22Rv1 (cell line): ENCODE data around the gene SLC44A5.
"Not testable (repeated sequence)": the region's sequence is repeated elsewhere in the genome, so short reads cannot be mapped to it uniquely, and the experiment has no call there.

Experiments used
- H3K27ac ChIP-seq: fragments of 450-650 bp; 2 replicates; pipeline ENCODE4 v1.5.1; 2017
- ZFX ChIP-seq: fragments of 450-650 bp; IDR thresholded peaks from 2 replicates; pipeline ENCODE4 v1.6.1; 2017; ENCODE audit warnings: antibody characterized with exemption, borderline replicate concordance
- TF ChIP-seq, protein P1 (sequence below): fragments of 450-650 bp; IDR thresholded peaks from 2 replicates; pipeline ENCODE4 v1.5.1; 2017; ENCODE audit warnings: mild to moderate bottlenecking

SLC44A5 gene

DNA sequence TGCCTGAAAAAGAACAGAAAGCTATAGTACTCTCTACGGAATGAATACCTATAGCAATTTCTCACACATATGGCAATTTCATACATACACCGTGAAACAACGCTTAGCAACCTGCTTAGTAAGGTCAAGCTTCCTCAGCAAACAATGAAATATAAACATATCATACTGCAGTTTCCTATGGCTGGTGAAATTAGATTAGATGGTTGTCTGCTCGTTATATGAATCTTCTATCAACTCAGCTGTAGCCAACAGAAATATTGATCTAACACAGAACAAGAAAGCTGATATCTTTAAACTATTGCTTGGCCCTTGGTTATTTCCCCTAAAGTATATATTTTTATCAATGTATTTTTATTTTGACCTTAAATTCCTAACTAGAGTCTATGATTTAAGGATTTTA is 187.8 kb downstream of the SLC44A5 start:
- no peak overlapping the region for H3K27ac ChIP-seq
- TF ChIP-seq ZFX = no peak
- TF ChIP-seq, protein P1, sequence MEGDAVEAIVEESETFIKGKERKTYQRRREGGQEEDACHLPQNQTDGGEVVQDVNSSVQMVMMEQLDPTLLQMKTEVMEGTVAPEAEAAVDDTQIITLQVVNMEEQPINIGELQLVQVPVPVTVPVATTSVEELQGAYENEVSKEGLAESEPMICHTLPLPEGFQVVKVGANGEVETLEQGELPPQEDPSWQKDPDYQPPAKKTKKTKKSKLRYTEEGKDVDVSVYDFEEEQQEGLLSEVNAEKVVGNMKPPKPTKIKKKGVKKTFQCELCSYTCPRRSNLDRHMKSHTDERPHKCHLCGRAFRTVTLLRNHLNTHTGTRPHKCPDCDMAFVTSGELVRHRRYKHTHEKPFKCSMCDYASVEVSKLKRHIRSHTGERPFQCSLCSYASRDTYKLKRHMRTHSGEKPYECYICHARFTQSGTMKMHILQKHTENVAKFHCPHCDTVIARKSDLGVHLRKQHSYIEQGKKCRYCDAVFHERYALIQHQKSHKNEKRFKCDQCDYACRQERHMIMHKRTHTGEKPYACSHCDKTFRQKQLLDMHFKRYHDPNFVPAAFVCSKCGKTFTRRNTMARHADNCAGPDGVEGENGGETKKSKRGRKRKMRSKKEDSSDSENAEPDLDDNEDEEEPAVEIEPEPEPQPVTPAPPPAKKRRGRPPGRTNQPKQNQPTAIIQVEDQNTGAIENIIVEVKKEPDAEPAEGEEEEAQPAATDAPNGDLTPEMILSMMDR = no peak

DNA sequence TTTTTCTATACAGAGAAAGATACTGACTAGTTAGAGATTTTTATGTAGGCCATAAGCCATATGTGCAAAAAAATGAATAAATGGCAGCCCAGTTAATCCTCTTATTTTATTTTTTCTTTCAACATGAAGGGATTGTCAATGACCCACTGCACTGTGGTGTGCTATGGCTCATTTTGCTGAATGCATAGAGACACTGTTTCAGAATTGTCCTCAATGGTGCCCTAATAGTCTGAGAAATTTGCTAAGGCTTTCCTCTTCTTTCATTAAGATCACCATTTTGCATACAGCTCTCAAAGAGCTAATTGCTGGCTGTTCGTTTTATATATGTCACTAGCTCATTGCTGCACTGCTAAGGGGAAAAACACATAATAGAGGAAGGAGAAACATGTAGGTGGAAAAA is 189.5 kb downstream of the SLC44A5 start:
- no peak for TF ChIP-seq ZFX
- TF ChIP-seq, protein P1 = no peak
- H3K27ac ChIP-seq = no peak overlapping the region

DNA sequence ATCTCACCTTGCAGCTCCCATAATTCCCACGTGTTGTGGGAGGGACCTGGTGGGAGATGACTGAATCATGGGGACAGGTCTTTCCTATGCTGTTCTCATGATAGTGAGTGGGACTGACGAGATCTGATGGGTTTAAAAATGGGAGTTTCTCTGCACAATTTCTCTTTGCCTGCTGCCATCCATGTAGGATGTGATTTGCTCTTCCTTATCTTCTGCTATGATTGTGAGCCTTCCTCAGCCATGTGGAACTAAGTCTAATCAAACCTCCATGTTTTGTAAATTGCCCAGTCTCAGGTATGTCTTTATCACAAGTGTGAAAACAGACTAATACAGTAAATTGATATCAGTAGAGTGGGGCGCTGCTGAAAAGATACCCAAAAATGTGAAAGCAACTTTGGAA is 195.7 kb downstream of the SLC44A5 start:
- TF ChIP-seq ZFX = no peak
- TF ChIP-seq, protein P1 = no peak

DNA sequence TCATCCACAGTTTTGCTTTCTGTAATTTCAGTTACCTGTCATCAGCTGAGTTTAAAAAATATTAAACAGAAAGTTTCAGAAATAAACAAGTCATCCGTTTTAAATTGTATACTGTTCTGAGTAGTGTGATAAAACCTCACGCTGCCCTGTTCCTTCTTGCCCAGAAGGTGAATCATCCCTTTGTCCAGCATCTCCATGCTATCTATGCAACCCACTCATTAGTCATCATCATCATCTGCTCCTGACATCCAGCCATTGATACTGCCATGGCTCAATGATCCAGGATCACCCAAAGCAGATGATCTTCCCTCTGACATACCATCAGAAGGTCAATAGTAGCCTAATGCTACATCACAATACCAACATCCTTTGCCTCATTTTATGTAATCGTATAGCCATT is 198.3 kb downstream of the SLC44A5 start:
- no peak for TF ChIP-seq ZFX
- TF ChIP-seq, protein P1 = no peak

More for the DNA sequence above, 195.7 kb downstream of the SLC44A5 start:
- no peak overlapping the region for H3K27ac ChIP-seq

DNA sequence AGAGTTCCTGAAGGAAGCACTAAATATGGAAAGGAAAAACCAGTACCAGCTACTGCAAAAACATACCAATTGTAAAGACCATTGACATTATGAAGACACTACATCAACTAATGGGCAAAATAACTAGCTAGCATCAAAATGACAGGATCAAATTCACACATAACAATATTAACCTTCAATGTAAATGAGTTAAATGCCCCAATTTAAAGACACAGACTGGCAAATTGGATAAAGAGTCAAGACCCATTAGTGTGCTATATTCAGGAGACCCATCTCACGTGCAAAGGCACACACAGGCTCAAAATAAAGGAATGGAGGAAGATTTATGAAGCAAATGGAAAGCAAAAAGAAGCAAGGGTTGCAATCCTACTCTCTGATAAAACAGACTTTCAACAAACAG is 206.2 kb downstream of the SLC44A5 start:
- not testable (repeated sequence) for H3K27ac ChIP-seq

More for the DNA sequence above, 198.3 kb downstream of the SLC44A5 start:
- no peak overlapping the region for H3K27ac ChIP-seq

DNA sequence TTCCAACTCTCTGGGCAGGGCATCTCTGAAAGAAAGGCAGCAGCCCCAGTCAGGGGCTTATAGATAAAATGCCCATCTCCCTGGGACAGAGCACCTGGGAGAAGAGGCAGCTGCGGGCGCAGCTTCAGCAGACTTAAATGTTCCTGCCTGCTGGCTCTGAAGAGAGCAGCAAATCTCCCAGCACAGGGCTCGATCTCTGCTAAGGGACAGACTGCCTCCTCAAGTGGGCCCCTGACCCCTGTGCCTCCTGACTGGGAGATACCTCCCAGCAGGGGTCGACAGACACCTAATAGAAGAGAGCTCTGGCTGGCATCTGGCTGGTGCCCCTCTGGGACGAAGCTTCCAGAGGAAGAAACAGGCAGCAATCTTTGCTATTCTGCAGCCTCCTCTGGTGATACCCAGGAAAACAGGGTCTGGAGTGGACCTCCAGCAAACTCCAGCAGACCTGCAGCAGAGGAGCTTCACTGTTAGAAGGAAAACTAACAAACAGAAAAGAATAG is 207.7 kb downstream of the SLC44A5 start:
- H3K27ac ChIP-seq = not testable (repeated sequence)

DNA sequence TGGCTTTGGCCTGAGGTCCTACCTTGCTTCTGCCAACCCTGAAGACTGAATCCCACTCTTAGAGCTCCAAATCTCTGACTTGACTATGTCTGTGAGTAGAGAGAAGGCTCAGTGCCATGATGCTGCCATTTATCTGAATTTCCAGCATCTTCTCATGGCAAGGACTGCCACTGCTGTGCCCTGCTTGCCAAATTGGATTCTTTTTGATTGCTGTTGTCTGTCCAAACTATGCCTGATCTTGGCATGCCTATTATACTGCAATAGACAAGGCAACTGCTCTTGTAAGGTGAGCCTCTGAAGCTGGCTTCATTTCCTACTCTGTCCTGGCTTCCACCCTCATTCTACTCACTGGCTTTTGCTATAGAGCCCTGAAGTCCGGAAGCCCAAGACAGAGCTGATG is 210.2 kb downstream of the SLC44A5 start:
- TF ChIP-seq ZFX = no peak
- TF ChIP-seq, protein P1 = no peak
- no peak overlapping the region for H3K27ac ChIP-seq

DNA sequence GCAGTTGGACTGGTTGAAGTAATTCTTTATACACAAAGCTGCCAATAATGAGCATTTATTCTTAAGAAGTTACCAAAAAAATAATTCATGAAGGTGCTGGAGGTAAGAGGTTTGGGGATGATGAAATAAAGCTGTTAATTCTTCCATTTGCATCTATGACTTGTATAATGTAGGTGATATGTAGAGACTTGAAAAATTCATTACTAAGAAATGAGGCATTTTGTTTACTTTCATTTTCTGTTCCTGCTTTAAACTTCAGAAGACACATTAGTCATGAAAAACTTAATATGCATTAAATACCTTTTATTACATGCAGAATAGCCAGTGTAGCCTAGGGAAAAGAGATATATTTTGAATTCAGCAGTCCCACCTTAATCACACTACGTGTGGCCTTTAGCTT is 214.2 kb downstream of the SLC44A5 start:
- TF ChIP-seq, protein P1 = no peak
- no peak for TF ChIP-seq ZFX
- no peak overlapping the region for H3K27ac ChIP-seq
